ENCODE data around the gene KIF9.
"Not testable (repeated sequence)": the region's sequence is repeated elsewhere in the genome, so short reads cannot be mapped to it uniquely, and the experiment has no call there.

Gene KIF9

DNA sequence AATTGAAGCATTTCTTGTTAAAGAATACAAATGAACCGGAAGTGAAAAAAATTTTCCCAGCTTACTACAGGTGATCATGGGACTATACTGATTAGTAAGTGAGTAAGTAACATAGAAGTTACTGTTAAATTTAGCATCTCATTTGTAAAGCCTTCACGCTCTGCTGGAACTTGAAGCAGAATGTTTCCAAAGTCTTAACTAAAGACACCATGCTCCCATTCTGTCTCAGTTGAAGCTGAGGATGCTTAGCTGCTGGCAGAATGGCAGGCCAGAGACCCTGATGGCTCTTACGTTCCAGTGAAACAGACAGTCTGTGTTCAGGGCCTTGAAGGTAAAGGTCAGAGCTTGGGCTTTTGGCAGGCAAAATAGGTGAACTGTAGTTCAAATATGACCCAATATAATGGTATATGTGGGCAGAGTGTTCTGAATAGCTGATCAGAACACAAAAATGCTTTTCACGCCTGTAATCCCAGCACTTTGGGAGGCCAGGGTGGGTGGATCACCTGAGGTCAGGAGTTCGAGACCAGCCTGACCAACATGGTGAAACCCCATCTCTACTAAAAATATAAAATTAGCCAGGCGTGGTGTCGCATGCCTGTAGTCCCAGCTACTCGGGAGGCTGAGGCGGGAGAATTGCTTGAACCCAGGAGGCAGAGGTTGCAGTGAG lies 9.3 kb upstream of the KIF9 start:
- DNase-seq, result not testable (repeated sequence)

GRCh38 chr3:47291158-47291753 lies 8.7 kb upstream of the KIF9 start:
- no peak for DNase-seq

DNA sequence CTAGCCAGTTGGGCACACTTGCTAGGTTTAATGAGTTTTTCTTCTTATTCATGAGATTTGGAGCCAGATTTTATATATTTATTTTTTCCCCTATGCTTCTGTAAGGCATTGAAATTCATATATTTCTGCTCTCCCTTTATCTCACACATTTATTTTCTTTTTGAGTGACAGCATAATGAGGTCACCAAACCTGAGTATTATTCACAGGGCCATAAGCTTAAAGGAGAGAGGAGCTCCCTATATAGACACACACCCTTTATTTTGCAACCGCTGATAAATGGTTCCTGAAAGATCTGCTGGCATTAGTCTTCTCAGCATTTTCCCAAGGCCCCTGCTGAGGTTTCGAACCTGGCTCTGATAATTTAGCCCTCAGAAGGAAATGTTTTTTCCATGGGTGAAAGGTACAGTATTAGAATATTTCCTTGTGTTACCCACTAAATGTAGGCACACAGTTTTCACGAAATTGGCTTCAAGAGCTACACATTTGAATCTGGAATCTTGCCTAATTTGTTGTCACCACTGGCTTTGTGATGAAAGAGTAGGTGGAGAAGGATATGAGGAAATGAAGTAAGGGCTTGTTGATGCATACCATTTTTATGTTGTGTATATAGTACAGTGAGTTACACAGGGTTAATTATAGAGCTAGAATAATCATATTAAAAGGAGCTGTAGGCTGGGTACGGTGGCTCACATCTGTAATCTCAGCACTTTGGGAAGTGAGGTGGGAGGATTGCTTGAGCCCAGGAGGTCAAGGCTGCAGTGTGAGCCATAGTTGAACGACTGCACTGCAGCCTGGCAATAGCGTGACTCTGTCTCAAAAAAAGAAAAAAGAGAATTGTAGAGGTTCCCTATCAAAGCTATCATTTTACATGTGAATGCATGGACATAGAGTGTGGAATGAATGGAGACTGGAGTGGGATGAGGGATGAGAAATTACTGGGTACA lies 6.6 kb upstream of the KIF9 start:
- DNase-seq, result no peak

- no peak for DNase-seq
These were observed 1.2 kb upstream of the KIF9 start for GRCh38 chr3:47283591-47284364.

GRCh38 chr3:47283193-47283537 lies 566 bp upstream of the KIF9 start:
- no peak for DNase-seq

- no peak for DNase-seq
These were observed 2.1 kb downstream of the KIF9 start for GRCh38 chr3:47280519-47280918.

DNA sequence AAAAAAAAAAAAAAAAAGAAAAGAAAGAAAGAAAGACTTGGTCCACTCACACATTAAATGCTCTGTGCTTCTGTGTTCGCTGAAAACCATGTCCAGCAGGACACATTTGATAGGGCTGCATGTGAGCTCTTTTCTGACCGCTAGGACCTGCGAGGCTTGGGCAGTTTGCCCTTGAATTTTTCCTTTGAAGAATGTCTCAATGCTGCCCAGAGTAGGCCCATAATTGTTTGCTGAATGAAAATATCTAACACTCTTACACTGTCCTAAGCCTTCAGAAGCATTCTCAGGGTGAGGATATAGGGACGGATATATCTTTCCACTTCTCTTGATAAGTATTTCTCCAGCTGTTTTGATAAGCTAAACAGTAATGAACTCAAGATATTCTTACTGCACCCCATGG lies 6.0 kb downstream of the KIF9 start:
- DNase-seq, result no peak

DNA sequence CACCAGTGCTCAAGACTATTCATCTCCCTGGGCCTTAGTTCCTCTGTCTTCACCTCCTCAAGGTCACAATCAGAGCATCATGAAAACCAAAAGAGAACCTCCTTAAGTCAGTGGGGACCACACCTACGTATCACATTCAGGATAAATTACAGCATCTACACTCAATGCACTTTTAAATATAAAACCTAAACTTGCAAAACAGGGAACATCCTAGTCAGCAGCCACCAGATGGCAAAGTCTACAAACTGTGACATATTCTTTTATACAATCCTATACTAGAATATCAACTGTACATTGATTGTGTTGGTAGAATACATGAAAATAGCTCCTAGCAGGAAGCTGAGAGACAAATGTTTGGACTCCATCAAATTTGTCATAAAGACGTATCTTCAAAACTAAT lies 7.9 kb downstream of the KIF9 start:
- no peak for DNase-seq

DNA sequence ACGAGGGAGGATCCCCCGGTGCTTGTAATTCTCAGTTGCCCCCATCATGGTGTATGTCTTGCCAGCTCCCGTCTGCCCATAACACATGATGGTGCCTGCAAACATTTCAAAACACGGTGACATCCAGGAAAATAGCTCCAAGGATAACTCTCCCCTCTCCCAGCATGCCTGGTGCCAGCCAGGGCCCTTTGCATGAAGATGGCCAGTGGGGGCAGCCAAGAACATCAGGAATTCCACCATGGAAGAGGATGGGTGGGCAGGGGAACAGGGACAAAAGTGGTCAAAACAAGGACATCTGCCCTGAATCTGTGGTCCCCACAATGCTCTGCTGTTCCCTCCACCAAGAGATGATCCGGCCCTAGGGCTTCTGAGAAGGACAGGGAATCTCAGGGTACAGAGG lies 9.0 kb downstream of the KIF9 start:
- DNase-seq, result no peak

GRCh38 chr3:47270526-47270925 lies 12.1 kb downstream of the KIF9 start:
- DNase-seq, result no peak

GRCh38 chr3:47267490-47267824 lies 15.1 kb downstream of the KIF9 start:
- no peak for DNase-seq

DNA sequence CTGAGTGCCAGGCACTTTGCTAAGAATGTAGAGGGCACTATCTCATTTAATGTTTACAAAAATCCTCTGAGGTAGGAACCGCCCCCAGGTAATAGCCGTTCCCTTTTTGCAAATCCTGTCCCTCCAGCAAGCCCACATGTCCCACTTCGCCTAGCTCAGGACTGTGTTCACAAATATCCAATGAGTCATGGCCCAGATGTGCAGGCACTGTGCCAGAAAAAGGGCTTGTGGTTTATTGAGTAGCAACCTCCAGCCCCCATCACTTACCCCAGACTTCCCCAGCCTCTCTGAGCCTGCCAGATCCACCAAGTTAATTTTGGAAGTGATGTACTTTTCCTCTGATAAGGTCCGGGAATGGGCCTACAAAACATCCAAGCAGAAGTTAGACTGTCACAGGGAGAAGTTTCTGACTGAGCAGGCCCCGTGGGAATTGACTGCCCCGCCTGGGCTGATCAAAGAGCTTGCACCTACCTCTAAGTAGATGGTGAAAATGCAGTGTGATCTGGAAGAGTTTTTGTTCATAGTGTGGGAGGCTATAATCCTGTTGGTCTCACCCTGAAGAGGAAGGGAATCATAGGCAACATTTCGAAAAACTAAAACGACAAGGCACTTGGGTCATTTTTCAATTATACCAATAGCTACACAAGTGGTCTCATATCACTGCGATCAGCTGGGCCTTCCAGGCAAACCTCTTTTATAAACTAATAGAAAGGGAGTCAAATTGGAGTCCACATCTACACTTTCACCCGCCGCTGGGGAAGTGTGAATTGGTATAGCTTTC lies 15.7 kb downstream of the KIF9 start:
- DNase-seq, result no peak

DNA sequence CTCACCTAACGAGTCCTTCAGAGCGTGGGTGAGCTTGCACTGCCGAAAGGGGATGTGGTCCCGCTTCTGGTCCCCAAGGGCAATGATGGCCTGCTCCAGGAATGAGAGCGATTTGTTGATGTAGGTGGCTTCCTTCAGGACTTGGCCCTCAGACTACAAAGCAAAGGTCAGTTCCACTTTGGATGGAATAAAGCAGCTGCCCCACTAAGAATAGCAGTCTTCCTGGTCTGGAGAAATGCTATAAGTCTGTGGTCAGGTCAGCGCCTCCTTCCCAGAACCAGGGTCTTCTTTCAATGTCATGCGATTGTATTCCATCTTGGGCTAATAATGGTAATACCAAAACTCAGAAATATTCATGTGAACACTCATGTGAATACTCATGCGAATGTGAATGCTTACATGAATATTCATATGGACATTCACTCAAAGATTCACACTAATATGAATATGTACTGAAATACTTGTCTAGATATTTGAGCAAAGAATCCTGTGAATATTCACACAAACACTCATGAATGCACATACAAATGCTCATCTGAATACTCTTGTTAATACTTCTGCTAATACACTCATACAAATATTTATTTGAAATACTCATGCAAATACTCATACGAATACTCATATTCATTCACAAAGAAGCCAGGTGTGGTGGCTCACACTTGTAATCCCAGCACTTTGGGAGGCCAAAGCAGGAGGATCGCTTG lies 16.7 kb downstream of the KIF9 start:
- no peak for DNase-seq

DNA sequence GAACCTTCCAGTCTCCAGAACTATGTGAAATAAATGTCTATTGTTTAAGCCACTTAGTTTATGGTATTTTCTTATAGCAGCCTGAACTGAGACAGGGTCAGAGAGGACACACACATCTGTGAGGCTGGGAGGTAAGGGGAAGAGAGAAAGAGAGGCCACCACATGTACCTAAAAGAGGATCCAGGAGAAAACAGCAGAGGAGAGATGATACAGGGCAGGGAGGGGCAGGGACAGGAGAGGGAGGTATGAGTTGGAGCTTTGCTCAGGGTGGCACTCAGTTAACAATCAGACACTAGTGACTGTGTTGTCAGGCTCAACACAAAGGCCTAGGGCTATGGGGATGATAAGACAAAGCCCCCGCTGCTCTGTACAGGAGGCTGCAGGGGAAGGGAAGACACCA lies 17.6 kb downstream of the KIF9 start:
- no peak for DNase-seq

GRCh38 chr3:47261301-47261700 lies 21.3 kb downstream of the KIF9 start:
- no peak for DNase-seq

- DNase-seq, result no peak
These were observed 22.0 kb downstream of the KIF9 start for GRCh38 chr3:47260605-47261004.

DNA sequence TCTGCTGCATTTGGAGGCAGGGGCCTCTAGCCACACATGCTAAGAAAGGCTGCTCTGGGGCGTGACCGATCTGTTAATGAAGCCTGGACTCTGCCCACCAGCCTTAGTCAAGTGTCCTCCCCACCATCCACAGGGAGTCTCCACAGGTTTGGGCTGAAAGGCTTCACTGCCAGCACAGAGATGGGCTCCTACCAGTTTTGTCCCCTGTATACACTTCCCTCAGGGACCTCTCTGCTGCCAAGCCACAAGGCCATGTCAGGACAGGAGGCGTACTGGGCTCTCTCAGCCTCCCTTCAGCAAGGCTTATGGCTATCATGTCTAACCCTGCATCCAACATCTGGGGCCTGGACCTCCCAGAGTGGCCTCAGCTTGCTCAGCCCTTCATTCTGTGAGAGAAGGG lies 23.5 kb downstream of the KIF9 start:
- no peak for DNase-seq

GRCh38 chr3:47256331-47256730 lies 26.3 kb downstream of the KIF9 start:
- not testable (repeated sequence) for DNase-seq

- no peak for DNase-seq
These were observed 30.9 kb downstream of the KIF9 start for GRCh38 chr3:47251689-47252088.

GRCh38 chr3:47251085-47251484 lies 31.5 kb downstream of the KIF9 start:
- DNase-seq, result not testable (repeated sequence)

GRCh38 chr3:47250309-47251060 lies 32.1 kb downstream of the KIF9 start:
- no peak for DNase-seq

All from SHP77 treated with DMSO at 0.1 percent for 48 hours (cell line).